Coronary artery (tissue), 2 donors: ENCODE measurements around the gene SGMS1.

Source experiments
- DNase-seq: peaks from one replicate; pipeline ENCODE4 v3.0.0-alpha.2; 2017; ENCODE audit warnings: low spot score
- H3K27ac ChIP-seq, 2 donors: fragments of 200-600 bp; sonication (generic); one replicate each; pipeline ENCODE4 v1.5.1; 2016 to 2019
- H3K4me3 ChIP-seq: fragments of 200-600 bp; sonication (generic); 2 replicates; pipeline ENCODE4 v1.5.1; 2016; ENCODE audit warnings: mild to moderate bottlenecking, moderate library complexity
- CTCF ChIP-seq: fragments of 200-600 bp; sonication (generic); IDR thresholded peaks from one replicate; pipeline ENCODE4 v1.5.1; 2019; ENCODE audit warnings: antibody characterized with exemption

The SGMS1 gene

GRCh38 chr10:50585921-50586739, 37.6 kb downstream of the SGMS1 start:
- DNase-seq: no peak
- TF ChIP-seq CTCF: no peak
- no peak overlapping the region for H3K27ac ChIP-seq

GRCh38 chr10:50582766-50583762, 40.7 kb downstream of the SGMS1 start:
- no peak for TF ChIP-seq CTCF
- DNase-seq: no peak
- H3K27ac ChIP-seq: no peak overlapping the region
- H3K4me3 ChIP-seq: no peak overlapping the region

More at GRCh38 chr10:50585921-50586739, 37.6 kb downstream of the SGMS1 start:
- no peak overlapping the region for H3K4me3 ChIP-seq

- no peak overlapping the region for H3K4me3 ChIP-seq
- DNase-seq: no peak
- TF ChIP-seq CTCF: no peak
- H3K27ac ChIP-seq: no peak overlapping the region
Observed at GRCh38 chr10:50582046-50582445, 41.7 kb downstream of the SGMS1 start.

GRCh38 chr10:50580262-50580891, 43.4 kb downstream of the SGMS1 start:
- TF ChIP-seq CTCF: no peak
- Histone ChIP-seq H3K27ac (no peak overlapping the region), H3K4me3 (no peak overlapping the region)
- no peak for DNase-seq

- no peak overlapping the region for H3K27ac ChIP-seq
- H3K4me3 ChIP-seq: no peak overlapping the region
- DNase-seq: no peak
- TF ChIP-seq CTCF: no peak
Observed at GRCh38 chr10:50579491-50580261, 44.1 kb downstream of the SGMS1 start.

- no peak for DNase-seq
- TF ChIP-seq CTCF: no peak
- Histone ChIP-seq H3K4me3 (no peak overlapping the region), H3K27ac (no peak overlapping the region)
Observed at GRCh38 chr10:50578949-50579348, 44.8 kb downstream of the SGMS1 start.
